SK-N-SH treated with all-trans-retinoic acid at 6 μM for 48 hours (cell line): ENCODE measurements around the gene ZNF91.
"Not testable (repeated sequence)": the region's sequence is repeated elsewhere in the genome, so short reads cannot be mapped to it uniquely, and the experiment has no call there.

Experiments
- ARNTL ChIP-seq: fragments of 450-650 bp; formaldehyde crosslinking; IDR thresholded peaks from 2 replicates; pipeline ENCODE4 v1.5.0; 2020; ENCODE audit warnings: low read depth, mild to moderate bottlenecking, moderate library complexity, borderline replicate concordance
- GLIS3 ChIP-seq: fragments of 250-450 bp; sonication (Bioruptor Pico); IDR thresholded peaks from 2 replicates; pipeline ENCODE4 v1.5.0; 2020; ENCODE audit warnings: mild to moderate bottlenecking, moderate library complexity
- ISL1 ChIP-seq: fragments of 250-450 bp; sonication (Bioruptor Pico); IDR thresholded peaks from 2 replicates; pipeline ENCODE4 v2.1.2; 2022; ENCODE audit warnings: mild to moderate bottlenecking, moderate library complexity
- POU6F1 ChIP-seq: fragments of 250-450 bp; sonication (Bioruptor Pico); IDR thresholded peaks from 2 replicates; pipeline ENCODE4 v1.8.0; 2021; ENCODE audit warnings: low read depth, mild to moderate bottlenecking, moderate library complexity, borderline replicate concordance
- PPARA ChIP-seq: fragments of 250-450 bp; sonication (Bioruptor Pico); IDR thresholded peaks from 2 replicates; pipeline ENCODE4 v1.5.0; 2020; ENCODE audit warnings: mild to moderate bottlenecking, borderline replicate concordance
- RARB ChIP-seq: fragments of 250-450 bp; sonication (Bioruptor Pico); IDR thresholded peaks from 2 replicates; pipeline ENCODE4 v1.8.0; 2021; ENCODE audit warnings: mild to moderate bottlenecking, moderate library complexity
- TCF4 ChIP-seq: fragments of 250-450 bp; sonication (Bioruptor Pico); IDR thresholded peaks from 2 replicates; pipeline ENCODE4 v1.8.0; 2021; ENCODE audit warnings: mild to moderate bottlenecking, moderate library complexity, borderline replicate concordance
- TSHZ2 ChIP-seq: fragments of 250-450 bp; sonication (Bioruptor Pico); IDR thresholded peaks from 2 replicates; pipeline ENCODE4 v1.5.0; 2020; ENCODE audit warnings: mild to moderate bottlenecking, moderate library complexity
- ZC3H10 ChIP-seq: fragments of 250-450 bp; sonication (Bioruptor Pico); IDR thresholded peaks from 2 replicates; pipeline ENCODE4 v1.5.1; 2021; ENCODE audit warnings: mild to moderate bottlenecking, moderate library complexity
- ZFP3 ChIP-seq: fragments of 250-450 bp; sonication (Bioruptor Pico); IDR thresholded peaks from 2 replicates; pipeline ENCODE4 v1.5.0; 2020; ENCODE audit warnings: mild to moderate bottlenecking, moderate library complexity
- ZFP30 ChIP-seq: fragments of 450-650 bp; formaldehyde crosslinking; IDR thresholded peaks from 2 replicates; pipeline ENCODE4 v1.5.0; 2022; ENCODE audit warnings: mild to moderate bottlenecking, moderate library complexity
- TF ChIP-seq, protein P1 (sequence below): fragments of 250-450 bp; sonication (Bioruptor Pico); IDR thresholded peaks from 2 replicates; pipeline ENCODE4 v1.8.0; 2020; ENCODE audit warnings: mild to moderate bottlenecking, moderate library complexity, borderline replicate concordance

DNA sequence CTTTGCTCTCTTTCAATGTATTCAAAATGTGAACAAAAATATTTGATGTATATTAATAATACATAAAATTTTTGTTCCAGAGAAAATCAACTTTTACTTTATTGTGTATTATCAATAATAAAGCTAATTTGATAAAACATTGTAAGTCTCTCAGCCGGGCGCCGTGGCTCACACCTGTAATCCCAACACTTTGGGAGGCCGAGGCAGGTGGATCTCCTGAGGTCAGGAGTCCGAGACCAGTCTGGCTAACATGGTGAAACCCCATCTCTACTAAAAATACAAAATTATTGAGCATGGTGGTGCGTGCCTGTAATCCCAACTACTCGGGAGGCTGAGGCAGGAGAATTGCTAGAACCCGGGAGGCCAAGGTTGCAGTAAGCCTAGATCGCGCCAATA is 449 bp upstream of the ZNF91 start:
- TF ChIP-seq ZFP3 (CRISPR knock-in tag); ZC3H10 (CRISPR knock-in tag); ZFP30 (CRISPR knock-in tag); GLIS3 (CRISPR knock-in tag); RARB; POU6F1 (CRISPR knock-in tag); ISL1 (CRISPR knock-in tag); TSHZ2; PPARA (CRISPR knock-in tag); TCF4 (CRISPR knock-in tag); ARNTL (CRISPR knock-in tag): not testable (repeated sequence)
- TF ChIP-seq, protein P1, sequence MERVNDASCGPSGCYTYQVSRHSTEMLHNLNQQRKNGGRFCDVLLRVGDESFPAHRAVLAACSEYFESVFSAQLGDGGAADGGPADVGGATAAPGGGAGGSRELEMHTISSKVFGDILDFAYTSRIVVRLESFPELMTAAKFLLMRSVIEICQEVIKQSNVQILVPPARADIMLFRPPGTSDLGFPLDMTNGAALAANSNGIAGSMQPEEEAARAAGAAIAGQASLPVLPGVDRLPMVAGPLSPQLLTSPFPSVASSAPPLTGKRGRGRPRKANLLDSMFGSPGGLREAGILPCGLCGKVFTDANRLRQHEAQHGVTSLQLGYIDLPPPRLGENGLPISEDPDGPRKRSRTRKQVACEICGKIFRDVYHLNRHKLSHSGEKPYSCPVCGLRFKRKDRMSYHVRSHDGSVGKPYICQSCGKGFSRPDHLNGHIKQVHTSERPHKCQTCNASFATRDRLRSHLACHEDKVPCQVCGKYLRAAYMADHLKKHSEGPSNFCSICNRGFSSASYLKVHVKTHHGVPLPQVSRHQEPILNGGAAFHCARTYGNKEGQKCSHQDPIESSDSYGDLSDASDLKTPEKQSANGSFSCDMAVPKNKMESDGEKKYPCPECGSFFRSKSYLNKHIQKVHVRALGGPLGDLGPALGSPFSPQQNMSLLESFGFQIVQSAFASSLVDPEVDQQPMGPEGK (CRISPR knock-in tag), result not testable (repeated sequence)
